ENCODE results near the gene MYH16. TPM values are rescaled to one million over a fixed set of nuclear protein-coding genes. Genes with fewer than 3 reads are reported as not detected.
"Not testable (repeated sequence)": the region's sequence is repeated elsewhere in the genome, so short reads cannot be mapped to it uniquely, and the experiment has no call there.

Gene MYH16
- total RNA-seq, 2 experiments from 2014 or later, result not detected

DNA sequence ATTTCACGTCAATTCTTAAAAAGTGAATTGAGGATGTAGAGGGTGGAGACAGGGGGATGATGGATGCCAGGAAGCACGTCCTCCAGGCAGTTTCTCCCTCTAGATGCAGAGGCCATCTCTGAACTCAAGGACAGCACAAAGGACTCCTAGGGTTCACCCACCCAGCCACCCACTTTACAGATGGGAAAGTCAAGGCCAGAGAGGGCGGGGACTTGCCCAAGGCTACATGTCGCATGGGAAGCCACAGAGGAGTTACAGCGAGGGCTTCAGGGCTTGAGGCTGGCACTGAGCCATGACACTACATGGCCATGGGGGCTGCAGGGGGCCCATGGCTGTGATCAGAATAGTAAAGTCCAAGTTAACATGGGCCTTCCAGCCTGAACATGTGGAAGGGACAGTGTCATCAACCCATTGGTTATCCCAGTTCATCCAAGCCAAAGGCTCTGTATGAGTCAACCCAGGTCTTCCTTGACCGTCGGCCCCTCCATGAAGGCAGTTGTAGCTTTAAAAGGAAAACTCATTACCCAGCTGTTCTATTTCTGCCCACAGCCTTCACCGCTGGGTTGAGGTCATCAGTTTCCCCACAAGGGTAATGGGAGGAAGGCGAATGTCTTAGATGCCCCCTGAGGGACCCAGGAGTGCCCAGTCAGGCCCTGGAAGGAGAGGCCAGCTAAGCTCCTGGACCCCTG, 40.4 kb upstream of the MYH16 start:
- Histone ChIP-seq H3K9me3 (ENCODE audit: control insufficient read depth in 1 of 2, insufficient read depth in 1 of 2, low read length in 2 of 2) (no peaks in the 10 kb centered on the region), H3K27me3 (ENCODE audit: control insufficient read depth in 1 of 2, insufficient read depth in 2 of 2, low read length in 2 of 2) (no peaks in the 10 kb centered on the region), H3K36me3 (ENCODE audit: insufficient read depth, low read length) (no peaks in the 10 kb centered on the region), H3K27ac (ENCODE audit: low read depth in 1 of 2, low read length in 2 of 2) (no peak overlapping the region), H3K4me3 (ENCODE audit: low read length) (no peak overlapping the region), H3K4me1 (ENCODE audit: insufficient read depth, low read length) (no peaks in the 10 kb centered on the region)
- ChIA-PET CTCF (no interaction called here), POLR2A (no interaction called here)
- Mint-ChIP-seq H3K4me3 (no peak overlapping the region), H3K4me1 (ENCODE audit: low read depth) (no peaks in the 10 kb centered on the region), H3K36me3 (ENCODE audit: low read depth) (no peaks in the 10 kb centered on the region), H3K27ac (no peak overlapping the region), H3K27me3 (no peaks in the 10 kb centered on the region), H3K9me3 (no peaks in the 10 kb centered on the region)
- ATAC-seq (ENCODE audit: poor library complexity) (no peak), DNase-seq (no peak)
- TF ChIP-seq, protein P1, sequence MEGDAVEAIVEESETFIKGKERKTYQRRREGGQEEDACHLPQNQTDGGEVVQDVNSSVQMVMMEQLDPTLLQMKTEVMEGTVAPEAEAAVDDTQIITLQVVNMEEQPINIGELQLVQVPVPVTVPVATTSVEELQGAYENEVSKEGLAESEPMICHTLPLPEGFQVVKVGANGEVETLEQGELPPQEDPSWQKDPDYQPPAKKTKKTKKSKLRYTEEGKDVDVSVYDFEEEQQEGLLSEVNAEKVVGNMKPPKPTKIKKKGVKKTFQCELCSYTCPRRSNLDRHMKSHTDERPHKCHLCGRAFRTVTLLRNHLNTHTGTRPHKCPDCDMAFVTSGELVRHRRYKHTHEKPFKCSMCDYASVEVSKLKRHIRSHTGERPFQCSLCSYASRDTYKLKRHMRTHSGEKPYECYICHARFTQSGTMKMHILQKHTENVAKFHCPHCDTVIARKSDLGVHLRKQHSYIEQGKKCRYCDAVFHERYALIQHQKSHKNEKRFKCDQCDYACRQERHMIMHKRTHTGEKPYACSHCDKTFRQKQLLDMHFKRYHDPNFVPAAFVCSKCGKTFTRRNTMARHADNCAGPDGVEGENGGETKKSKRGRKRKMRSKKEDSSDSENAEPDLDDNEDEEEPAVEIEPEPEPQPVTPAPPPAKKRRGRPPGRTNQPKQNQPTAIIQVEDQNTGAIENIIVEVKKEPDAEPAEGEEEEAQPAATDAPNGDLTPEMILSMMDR (IDR thresholded peaks at IDR 0.05), result no peak
- intact Hi-C loops (cut with DNase I, micrococcal nuclease), result no loop called here

DNA sequence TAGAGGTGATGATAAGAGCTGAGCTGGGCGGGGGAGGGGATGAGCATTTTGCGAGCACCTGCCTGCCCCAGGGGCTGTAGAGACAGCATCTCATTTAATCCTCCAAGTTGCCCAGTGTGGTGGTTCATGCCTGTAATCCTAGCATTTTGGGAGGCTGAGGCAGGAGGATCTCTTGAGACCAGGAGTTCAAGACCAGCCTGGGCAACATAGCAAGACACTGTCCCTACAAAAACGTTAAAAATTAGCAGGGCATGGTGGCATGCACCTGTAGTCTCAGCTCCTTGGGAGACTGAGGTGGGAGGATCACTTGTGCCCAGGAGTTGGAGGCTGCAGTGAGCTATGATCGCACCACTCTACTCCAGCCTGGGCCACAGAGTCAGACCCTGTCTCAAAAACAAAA, 39.7 kb upstream of the MYH16 start:
- H3K27ac Mint-ChIP-seq; CTCF ChIA-PET; H3K4me3 Mint-ChIP-seq; H3K27ac ChIP-seq (ENCODE audit: low read depth in 1 of 2, low read length in 2 of 2); H3K9me3 ChIP-seq (ENCODE audit: control insufficient read depth in 1 of 2, insufficient read depth in 1 of 2, low read length in 2 of 2); H3K36me3 Mint-ChIP-seq (ENCODE audit: low read depth); POLR2A ChIA-PET; ATAC-seq (ENCODE audit: poor library complexity); H3K36me3 ChIP-seq (ENCODE audit: insufficient read depth, low read length); H3K27me3 Mint-ChIP-seq; intact Hi-C loops (cut with DNase I, micrococcal nuclease); H3K4me3 ChIP-seq (ENCODE audit: low read length); H3K4me1 Mint-ChIP-seq (ENCODE audit: low read depth); DNase-seq; H3K9me3 Mint-ChIP-seq; H3K4me1 ChIP-seq (ENCODE audit: insufficient read depth, low read length); H3K27me3 ChIP-seq (ENCODE audit: control insufficient read depth in 1 of 2, insufficient read depth in 2 of 2, low read length in 2 of 2): not testable (repeated sequence)

DNA sequence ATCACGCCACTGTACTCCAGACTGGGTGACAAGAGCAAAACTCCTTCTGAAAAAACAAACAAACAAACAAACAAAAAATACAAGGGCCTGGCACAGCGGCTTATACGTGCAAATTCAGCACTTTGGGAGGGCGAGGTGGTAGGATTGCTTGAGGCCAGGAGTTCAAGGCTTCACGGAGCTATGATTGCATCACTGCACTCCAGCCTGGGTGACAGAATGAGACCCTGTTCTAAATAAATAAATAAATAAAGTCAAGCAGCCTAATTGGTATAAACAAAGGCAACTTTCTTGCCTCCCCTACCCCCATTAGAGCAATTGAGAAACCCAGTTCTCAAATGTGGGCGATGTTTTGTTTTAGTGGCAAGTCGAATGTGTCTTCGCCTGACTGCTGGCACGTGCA, 38.5 kb upstream of the MYH16 start:
- no peaks in the 10 kb centered on the region for H3K4me1 ChIP-seq (ENCODE audit: insufficient read depth, low read length)
- Mint-ChIP-seq H3K9me3 (no peaks in the 10 kb centered on the region), H3K4me3 (no peak overlapping the region), H3K4me1 (ENCODE audit: low read depth) (no peaks in the 10 kb centered on the region), H3K36me3 (ENCODE audit: low read depth) (no peaks in the 10 kb centered on the region), H3K27ac (no peak overlapping the region), H3K27me3 (peaks cover 4% of the 10 kb centered on the region)
- H3K27ac ChIP-seq (ENCODE audit: low read depth in 1 of 2, low read length in 2 of 2), result no peak overlapping the region
- intact Hi-C loops (cut with DNase I, micrococcal nuclease), result no loop called here
- no peaks in the 10 kb centered on the region for H3K36me3 ChIP-seq (ENCODE audit: insufficient read depth, low read length)
- DNase-seq (no peak), ATAC-seq (ENCODE audit: poor library complexity) (no peak)
- ChIA-PET CTCF (no interaction called here), POLR2A (no interaction called here)
- H3K27me3 ChIP-seq (ENCODE audit: control insufficient read depth in 1 of 2, insufficient read depth in 2 of 2, low read length in 2 of 2), result peaks cover 0 to 6% of the 10 kb centered on the region in 2 experiments
- no peaks in the 10 kb centered on the region for H3K9me3 ChIP-seq (ENCODE audit: control insufficient read depth in 1 of 2, insufficient read depth in 1 of 2, low read length in 2 of 2)
- H3K4me3 ChIP-seq (ENCODE audit: low read length), result no peak overlapping the region
- TF ChIP-seq, protein P1 (IDR thresholded peaks at IDR 0.05), result no peak

DNA sequence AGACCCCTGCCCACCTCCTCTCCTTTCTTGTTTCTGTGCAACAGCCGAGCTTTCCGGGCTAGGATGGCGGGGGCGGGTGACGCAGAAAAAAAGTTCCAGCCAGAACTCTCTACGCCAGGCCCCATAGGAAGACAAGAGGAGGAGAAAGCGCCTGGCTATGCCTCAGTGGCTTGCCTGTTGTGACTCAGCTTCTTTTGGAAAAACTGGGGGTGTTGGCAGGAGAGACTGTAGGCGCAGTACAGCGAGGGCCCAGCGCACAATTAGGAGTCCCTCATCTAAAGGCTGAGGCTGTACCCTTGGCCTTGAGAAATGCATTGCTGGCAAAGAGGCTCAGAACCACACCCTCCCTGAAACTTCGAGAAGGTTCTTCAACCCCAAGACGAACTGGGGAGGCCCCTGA, 36.7 kb upstream of the MYH16 start:
- H3K9me3 ChIP-seq (ENCODE audit: control insufficient read depth in 1 of 2, insufficient read depth in 1 of 2, low read length in 2 of 2), result no peaks in the 10 kb centered on the region
- ATAC-seq (ENCODE audit: poor library complexity) (no peak), DNase-seq (no peak)
- TF ChIP-seq, protein P1 (IDR thresholded peaks at IDR 0.05), result no peak
- Mint-ChIP-seq H3K9me3 (no peaks in the 10 kb centered on the region), H3K4me3 (no peak overlapping the region), H3K27me3 (peaks cover 15% of the 10 kb centered on the region), H3K36me3 (ENCODE audit: low read depth) (no peaks in the 10 kb centered on the region), H3K27ac (no peak overlapping the region), H3K4me1 (ENCODE audit: low read depth) (no peaks in the 10 kb centered on the region)
- intact Hi-C loops (cut with DNase I, micrococcal nuclease), result no loop called here
- H3K4me3 ChIP-seq (ENCODE audit: low read length), result no peak overlapping the region
- ChIA-PET CTCF (no interaction called here), POLR2A (no interaction called here)
- H3K27me3 ChIP-seq (ENCODE audit: control insufficient read depth in 1 of 2, insufficient read depth in 2 of 2, low read length in 2 of 2), result peaks cover 0 to 7% of the 10 kb centered on the region in 2 experiments
- no peaks in the 10 kb centered on the region for H3K4me1 ChIP-seq (ENCODE audit: insufficient read depth, low read length)
- no peak overlapping the region for H3K27ac ChIP-seq (ENCODE audit: low read depth in 1 of 2, low read length in 2 of 2)
- no peaks in the 10 kb centered on the region for H3K36me3 ChIP-seq (ENCODE audit: insufficient read depth, low read length)

DNA sequence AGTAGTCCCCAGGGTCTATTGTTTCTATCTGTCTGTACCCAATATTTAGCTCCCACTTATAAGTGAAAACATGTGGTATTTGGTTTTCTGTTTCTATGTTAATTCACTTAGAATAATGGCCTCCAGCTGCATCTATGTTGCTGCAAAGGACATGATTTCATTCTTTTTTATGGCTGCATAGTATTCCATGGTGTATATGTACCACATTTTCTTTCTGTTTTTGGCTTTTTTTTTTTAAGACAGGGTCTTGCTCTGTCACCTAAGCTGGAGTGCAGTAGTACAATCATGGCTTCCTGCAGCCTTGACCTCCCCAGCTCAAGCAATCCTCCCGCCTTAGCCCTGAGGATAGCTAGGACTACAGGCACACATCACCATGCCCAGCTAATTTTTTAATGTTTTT, 34.8 kb upstream of the MYH16 start:
- H3K27ac ChIP-seq (ENCODE audit: low read depth in 1 of 2, low read length in 2 of 2); H3K36me3 ChIP-seq (ENCODE audit: insufficient read depth, low read length); ATAC-seq (ENCODE audit: poor library complexity); H3K27me3 ChIP-seq (ENCODE audit: control insufficient read depth in 1 of 2, insufficient read depth in 2 of 2, low read length in 2 of 2); CTCF ChIA-PET; H3K27ac Mint-ChIP-seq; H3K36me3 Mint-ChIP-seq (ENCODE audit: low read depth); H3K4me3 ChIP-seq (ENCODE audit: low read length); intact Hi-C loops (cut with DNase I, micrococcal nuclease); H3K4me3 Mint-ChIP-seq; H3K4me1 ChIP-seq (ENCODE audit: insufficient read depth, low read length); H3K9me3 ChIP-seq (ENCODE audit: control insufficient read depth in 1 of 2, insufficient read depth in 1 of 2, low read length in 2 of 2); POLR2A ChIA-PET; DNase-seq; H3K4me1 Mint-ChIP-seq (ENCODE audit: low read depth); H3K9me3 Mint-ChIP-seq: not testable (repeated sequence)
- H3K27me3 Mint-ChIP-seq, result peaks cover 15% of the 10 kb centered on the region

Measured in CD4-positive, alpha-beta T cell (primary cell).